Fibroblast of villous mesenchyme (primary cell): Measurements from ENCODE around the gene SPAG17. TPM values are rescaled to one million over a fixed set of nuclear protein-coding genes. Genes with fewer than 3 reads are reported as not detected.

Source experiments
- DNase-seq: peaks from one replicate; pipeline ENCODE4 v3.0.0-alpha.2; 2010; ENCODE audit warnings: low read depth
- H3K4me3 ChIP-seq: 2 replicates; pipeline ENCODE4 v1.5.1; 2011; ENCODE audit warnings: low read depth, mild to moderate bottlenecking, low read length
- total RNA-seq: library from RNA; depleted of rRNA; stranded (reverse); fragments of >200 nt; gene quantifications from 2 replicates; pipeline ENCODE4 v1.2.3, GENCODE V29; 2012
- TF ChIP-seq, protein P1 (sequence below): IDR thresholded peaks from 2 replicates; pipeline ENCODE4 v1.5.1; 2012; ENCODE audit warnings: low read depth, mild to moderate bottlenecking, low read length; ENCODE audit not compliant: insufficient read depth

The SPAG17 gene
- total RNA-seq, 1 donor = not detected

DNA sequence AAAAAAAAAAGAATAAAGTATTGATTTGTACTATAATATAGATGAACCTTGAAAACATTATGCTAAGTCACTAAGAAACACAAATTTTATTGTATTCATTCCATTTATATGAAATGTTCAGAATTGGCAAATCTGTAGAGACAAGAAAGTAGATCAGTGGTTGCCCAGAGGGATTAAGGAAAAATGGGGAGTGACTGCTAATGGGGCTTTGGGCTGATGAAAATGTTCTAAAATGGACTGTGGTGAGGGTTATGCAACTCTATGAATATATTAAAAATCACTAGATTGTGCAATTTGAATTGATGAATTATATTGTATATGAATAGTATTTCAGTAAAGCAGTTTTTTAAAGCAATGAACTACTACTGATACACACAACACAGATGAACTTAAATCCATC is 265.7 kb downstream of the SPAG17 start:
- no peak for DNase-seq

DNA sequence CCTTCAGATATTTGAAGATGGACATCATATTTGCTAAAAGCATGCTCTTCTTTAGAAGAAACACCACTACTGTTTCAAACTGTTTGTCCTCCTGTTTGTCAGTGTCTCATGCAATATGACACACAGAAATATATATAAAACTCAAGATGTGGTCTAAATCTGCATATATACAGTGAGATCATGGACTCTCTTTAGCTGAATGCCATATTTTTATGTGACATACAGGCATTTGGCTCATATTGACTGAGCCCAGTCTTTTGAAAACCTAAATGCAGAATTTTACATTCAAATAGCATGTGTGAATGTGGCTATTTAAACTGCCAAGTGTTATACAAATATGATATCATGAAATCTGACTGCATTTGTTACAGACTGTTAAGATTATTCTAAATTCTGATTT is 274.0 kb downstream of the SPAG17 start:
- H3K4me3 ChIP-seq = no peak overlapping the region
- TF ChIP-seq, protein P1, sequence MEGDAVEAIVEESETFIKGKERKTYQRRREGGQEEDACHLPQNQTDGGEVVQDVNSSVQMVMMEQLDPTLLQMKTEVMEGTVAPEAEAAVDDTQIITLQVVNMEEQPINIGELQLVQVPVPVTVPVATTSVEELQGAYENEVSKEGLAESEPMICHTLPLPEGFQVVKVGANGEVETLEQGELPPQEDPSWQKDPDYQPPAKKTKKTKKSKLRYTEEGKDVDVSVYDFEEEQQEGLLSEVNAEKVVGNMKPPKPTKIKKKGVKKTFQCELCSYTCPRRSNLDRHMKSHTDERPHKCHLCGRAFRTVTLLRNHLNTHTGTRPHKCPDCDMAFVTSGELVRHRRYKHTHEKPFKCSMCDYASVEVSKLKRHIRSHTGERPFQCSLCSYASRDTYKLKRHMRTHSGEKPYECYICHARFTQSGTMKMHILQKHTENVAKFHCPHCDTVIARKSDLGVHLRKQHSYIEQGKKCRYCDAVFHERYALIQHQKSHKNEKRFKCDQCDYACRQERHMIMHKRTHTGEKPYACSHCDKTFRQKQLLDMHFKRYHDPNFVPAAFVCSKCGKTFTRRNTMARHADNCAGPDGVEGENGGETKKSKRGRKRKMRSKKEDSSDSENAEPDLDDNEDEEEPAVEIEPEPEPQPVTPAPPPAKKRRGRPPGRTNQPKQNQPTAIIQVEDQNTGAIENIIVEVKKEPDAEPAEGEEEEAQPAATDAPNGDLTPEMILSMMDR = no peak
- no peak for DNase-seq

More for the DNA sequence above, 265.7 kb downstream of the SPAG17 start:
- TF ChIP-seq, protein P1 = no peak
- no peak overlapping the region for H3K4me3 ChIP-seq

DNA sequence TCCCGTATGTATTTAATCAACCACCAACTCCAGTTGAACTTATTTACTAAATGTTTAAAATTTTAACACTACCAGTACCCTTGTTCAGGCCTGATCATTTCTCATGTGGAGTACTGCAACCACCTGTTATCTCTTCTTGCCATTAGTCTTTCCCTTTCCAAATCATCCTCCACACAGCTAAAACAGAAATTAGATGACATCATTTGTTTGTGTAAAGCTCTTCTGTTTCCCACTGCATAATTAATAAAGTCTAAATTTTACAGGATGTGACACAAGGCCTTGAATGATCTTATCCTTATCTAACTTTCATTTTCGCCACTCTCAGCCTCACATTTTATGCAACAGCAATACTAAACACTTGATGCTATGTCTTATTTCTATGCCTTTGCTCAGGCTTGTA is 280.0 kb downstream of the SPAG17 start:
- DNase-seq = no peak
- H3K4me3 ChIP-seq = no peak overlapping the region
- TF ChIP-seq, protein P1 = no peak

DNA sequence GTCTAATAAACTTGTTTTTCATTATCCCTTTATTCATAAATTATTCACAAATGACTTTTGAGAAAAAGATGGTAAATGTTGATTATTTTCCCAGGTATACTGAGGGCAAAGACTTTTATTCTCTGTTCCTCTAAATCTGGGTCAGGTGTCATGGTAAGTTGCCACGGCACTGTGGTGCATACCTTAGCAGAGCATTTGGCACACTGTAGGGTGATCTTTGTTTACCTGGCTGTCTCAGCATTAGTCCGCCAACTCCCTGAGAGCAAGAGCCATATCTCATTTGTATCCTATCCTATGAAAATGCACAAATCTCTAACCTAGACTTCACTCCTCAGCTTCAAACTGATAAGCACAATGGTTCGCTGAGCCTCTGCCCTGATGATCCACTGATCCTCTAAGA is 280.5 kb downstream of the SPAG17 start:
- TF ChIP-seq, protein P1 = no peak
- no peak for DNase-seq
- H3K4me3 ChIP-seq = no peak overlapping the region
